Measurements from ENCODE around the gene PAFAH1B2.
"Not testable (repeated sequence)": the region's sequence is repeated elsewhere in the genome, so short reads cannot be mapped to it uniquely, and the experiment has no call there.

The PAFAH1B2 gene

DNA sequence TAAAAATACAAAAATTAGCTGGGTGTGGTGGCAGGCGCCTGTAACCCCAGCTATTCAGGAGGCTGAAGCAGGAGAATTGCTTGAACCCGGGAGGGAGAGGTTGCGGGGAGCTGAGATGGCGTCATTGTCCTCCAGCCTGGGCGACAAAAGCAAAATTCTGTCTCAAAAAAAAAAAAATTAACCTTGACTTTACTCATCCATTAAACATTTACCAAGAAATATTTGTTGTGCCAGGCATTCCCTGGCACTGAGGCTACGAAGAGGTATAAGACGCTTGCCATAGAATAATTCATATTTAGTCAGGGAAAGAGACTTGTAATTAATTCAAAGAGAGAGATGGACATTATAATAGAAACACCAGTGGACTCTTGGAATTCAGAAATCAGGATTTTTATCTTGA, 13.2 kb upstream of the PAFAH1B2 start:
- Histone ChIP-seq H4K20me1 (ENCODE audit: control insufficient read depth, insufficient read depth, low read depth, low read length) (no peaks in the 10 kb centered on the region), H3K9me3 (ENCODE audit: control insufficient read depth, insufficient read depth, low read length) (no peaks in the 10 kb centered on the region), H3F3A (ENCODE audit: control insufficient read depth, insufficient read depth) (no peaks in the 10 kb centered on the region), H3K27me3 (ENCODE audit: control insufficient read depth, low read length) (peaks cover 4% of the 10 kb centered on the region; the same call in 1 of the 2 replicates), H3K79me2 (ENCODE audit: control insufficient read depth, low read length) (no peaks in the 10 kb centered on the region), H3K9me2 (replicated peaks; ENCODE audit: control insufficient read depth, low read length) (no peaks in the 10 kb centered on the region), H3K36me3 (ENCODE audit: control insufficient read depth, low read length) (no peaks in the 10 kb centered on the region), H3K4me1 (ENCODE audit: control insufficient read depth, low read length) (peaks cover 10% of the 10 kb centered on the region), H3K4me3 (ENCODE audit: low read length) (no peak overlapping the region), H3K4me2 (ENCODE audit: low read length) (no peak overlapping the region), H3K27ac (ENCODE audit: low read depth, low read length) (no peak overlapping the region)
- TF ChIP-seq, protein P1, sequence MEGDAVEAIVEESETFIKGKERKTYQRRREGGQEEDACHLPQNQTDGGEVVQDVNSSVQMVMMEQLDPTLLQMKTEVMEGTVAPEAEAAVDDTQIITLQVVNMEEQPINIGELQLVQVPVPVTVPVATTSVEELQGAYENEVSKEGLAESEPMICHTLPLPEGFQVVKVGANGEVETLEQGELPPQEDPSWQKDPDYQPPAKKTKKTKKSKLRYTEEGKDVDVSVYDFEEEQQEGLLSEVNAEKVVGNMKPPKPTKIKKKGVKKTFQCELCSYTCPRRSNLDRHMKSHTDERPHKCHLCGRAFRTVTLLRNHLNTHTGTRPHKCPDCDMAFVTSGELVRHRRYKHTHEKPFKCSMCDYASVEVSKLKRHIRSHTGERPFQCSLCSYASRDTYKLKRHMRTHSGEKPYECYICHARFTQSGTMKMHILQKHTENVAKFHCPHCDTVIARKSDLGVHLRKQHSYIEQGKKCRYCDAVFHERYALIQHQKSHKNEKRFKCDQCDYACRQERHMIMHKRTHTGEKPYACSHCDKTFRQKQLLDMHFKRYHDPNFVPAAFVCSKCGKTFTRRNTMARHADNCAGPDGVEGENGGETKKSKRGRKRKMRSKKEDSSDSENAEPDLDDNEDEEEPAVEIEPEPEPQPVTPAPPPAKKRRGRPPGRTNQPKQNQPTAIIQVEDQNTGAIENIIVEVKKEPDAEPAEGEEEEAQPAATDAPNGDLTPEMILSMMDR (IDR thresholded peaks at IDR 0.05; ENCODE audit: low read depth, low read length, poor library complexity, severe bottlenecking) = no peak
- no peak for TF ChIP-seq EZH2phosphoT487 (IDR thresholded peaks at IDR 0.05; ENCODE audit: borderline replicate concordance, low read length)

DNA sequence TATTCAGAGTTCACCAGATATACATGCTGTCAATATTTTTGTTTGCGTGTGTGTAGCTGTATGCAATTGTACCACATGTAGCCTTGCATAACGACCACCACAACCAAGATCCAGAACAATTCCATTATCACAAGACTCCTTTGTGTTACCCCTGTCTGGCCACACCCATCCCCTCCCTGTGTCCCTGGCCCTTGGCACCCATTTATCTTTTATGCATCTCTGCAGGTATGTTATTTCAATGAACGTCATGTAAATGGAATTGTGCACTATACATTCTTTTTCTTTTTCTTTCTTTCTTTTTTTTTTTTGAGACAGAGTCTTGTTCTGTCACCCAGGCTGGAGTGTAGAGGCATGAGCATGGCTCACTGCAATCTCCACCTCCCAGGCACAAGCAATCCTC, 9.7 kb upstream of the PAFAH1B2 start:
- H3K36me3 ChIP-seq (ENCODE audit: control insufficient read depth, low read length) = no peaks in the 10 kb centered on the region
- no peaks in the 10 kb centered on the region for H3K4me1 ChIP-seq (ENCODE audit: control insufficient read depth, low read length)
- no peak for TF ChIP-seq EZH2phosphoT487 (IDR thresholded peaks at IDR 0.05; ENCODE audit: borderline replicate concordance, low read length)
- TF ChIP-seq, protein P1 (IDR thresholded peaks at IDR 0.05; ENCODE audit: low read depth, low read length, poor library complexity, severe bottlenecking) = no peak

GRCh38 chr11:117134979-117135378, 9.1 kb upstream of the PAFAH1B2 start:
- not testable (repeated sequence) for H3F3A ChIP-seq (ENCODE audit: control insufficient read depth, insufficient read depth); H3K9me2 ChIP-seq (replicated peaks; ENCODE audit: control insufficient read depth, low read length); H3K4me1 ChIP-seq (ENCODE audit: control insufficient read depth, low read length); H3K9me3 ChIP-seq (ENCODE audit: control insufficient read depth, insufficient read depth, low read length); H3K27ac ChIP-seq (ENCODE audit: low read depth, low read length); H3K36me3 ChIP-seq (ENCODE audit: control insufficient read depth, low read length); H4K20me1 ChIP-seq (ENCODE audit: control insufficient read depth, insufficient read depth, low read depth, low read length); H3K79me2 ChIP-seq (ENCODE audit: control insufficient read depth, low read length); H3K27me3 ChIP-seq (ENCODE audit: control insufficient read depth, low read length); H3K4me2 ChIP-seq (ENCODE audit: low read length); H3K4me3 ChIP-seq (ENCODE audit: low read length)

More for the DNA sequence above, 9.7 kb upstream of the PAFAH1B2 start:
- no peak overlapping the region for H3K4me2 ChIP-seq (ENCODE audit: low read length)
- no peaks in the 10 kb centered on the region for H3F3A ChIP-seq (ENCODE audit: control insufficient read depth, insufficient read depth)
- H3K79me2 ChIP-seq (ENCODE audit: control insufficient read depth, low read length) = no peaks in the 10 kb centered on the region
- H3K9me2 ChIP-seq (replicated peaks; ENCODE audit: control insufficient read depth, low read length) = no peaks in the 10 kb centered on the region
- H4K20me1 ChIP-seq (ENCODE audit: control insufficient read depth, insufficient read depth, low read depth, low read length) = no peaks in the 10 kb centered on the region
- H3K27me3 ChIP-seq (ENCODE audit: control insufficient read depth, low read length) = no peaks in the 10 kb centered on the region
- H3K4me3 ChIP-seq (ENCODE audit: low read length) = no peak overlapping the region
- H3K9me3 ChIP-seq (ENCODE audit: control insufficient read depth, insufficient read depth, low read length) = no peaks in the 10 kb centered on the region
- no peak overlapping the region for H3K27ac ChIP-seq (ENCODE audit: low read depth, low read length)

GRCh38 chr11:117137223-117138086, 6.6 kb upstream of the PAFAH1B2 start:
- not testable (repeated sequence) for H3K27me3 ChIP-seq (ENCODE audit: control insufficient read depth, low read length); H3K4me3 ChIP-seq (ENCODE audit: low read length); H3K27ac ChIP-seq (ENCODE audit: low read depth, low read length); H3K36me3 ChIP-seq (ENCODE audit: control insufficient read depth, low read length); H3K9me3 ChIP-seq (ENCODE audit: control insufficient read depth, insufficient read depth, low read length); H3K9me2 ChIP-seq (replicated peaks; ENCODE audit: control insufficient read depth, low read length); H3K4me1 ChIP-seq (ENCODE audit: control insufficient read depth, low read length); H3K4me2 ChIP-seq (ENCODE audit: low read length); H3F3A ChIP-seq (ENCODE audit: control insufficient read depth, insufficient read depth); H3K79me2 ChIP-seq (ENCODE audit: control insufficient read depth, low read length); H4K20me1 ChIP-seq (ENCODE audit: control insufficient read depth, insufficient read depth, low read depth, low read length)
